GM13976 (cell line): ENCODE results near the gene SCNN1A.

Experiments used
- DNase-seq: peaks from one replicate; pipeline ENCODE4 v3.0.0; 2012; ENCODE audit warnings: low spot score
- in situ Hi-C: fragments of 300-500 bp; cut with MboI; formaldehyde crosslinking; loops from one replicate; pipeline ENCODE4 v1.12.0; 2022; ENCODE audit warnings: low sequenced_read_pairs, mixed read lengths, inconsistent platforms; ENCODE audit not compliant: unreplicated experiment
- TF ChIP-seq, protein P1 (sequence below): IDR thresholded peaks from 2 replicates; pipeline ENCODE4 v1.5.1; 2012; ENCODE audit warnings: borderline replicate concordance, mild to moderate bottlenecking; ENCODE audit not compliant: insufficient read depth; ENCODE audit errors: extremely low read depth, missing control alignments, control extremely low read depth

SCNN1A gene

GRCh38 chr12:6393109-6393508 lies 17.7 kb upstream of the SCNN1A start:
- TF ChIP-seq, protein P1, sequence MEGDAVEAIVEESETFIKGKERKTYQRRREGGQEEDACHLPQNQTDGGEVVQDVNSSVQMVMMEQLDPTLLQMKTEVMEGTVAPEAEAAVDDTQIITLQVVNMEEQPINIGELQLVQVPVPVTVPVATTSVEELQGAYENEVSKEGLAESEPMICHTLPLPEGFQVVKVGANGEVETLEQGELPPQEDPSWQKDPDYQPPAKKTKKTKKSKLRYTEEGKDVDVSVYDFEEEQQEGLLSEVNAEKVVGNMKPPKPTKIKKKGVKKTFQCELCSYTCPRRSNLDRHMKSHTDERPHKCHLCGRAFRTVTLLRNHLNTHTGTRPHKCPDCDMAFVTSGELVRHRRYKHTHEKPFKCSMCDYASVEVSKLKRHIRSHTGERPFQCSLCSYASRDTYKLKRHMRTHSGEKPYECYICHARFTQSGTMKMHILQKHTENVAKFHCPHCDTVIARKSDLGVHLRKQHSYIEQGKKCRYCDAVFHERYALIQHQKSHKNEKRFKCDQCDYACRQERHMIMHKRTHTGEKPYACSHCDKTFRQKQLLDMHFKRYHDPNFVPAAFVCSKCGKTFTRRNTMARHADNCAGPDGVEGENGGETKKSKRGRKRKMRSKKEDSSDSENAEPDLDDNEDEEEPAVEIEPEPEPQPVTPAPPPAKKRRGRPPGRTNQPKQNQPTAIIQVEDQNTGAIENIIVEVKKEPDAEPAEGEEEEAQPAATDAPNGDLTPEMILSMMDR = no peak
- in situ Hi-C loops = no loop called here
- no peak for DNase-seq

GRCh38 chr12:6392504-6392903 lies 17.1 kb upstream of the SCNN1A start:
- DNase-seq = no peak
- in situ Hi-C loops = no loop called here
- TF ChIP-seq, protein P1 = no peak

- no peak for DNase-seq
- in situ Hi-C loops = no loop called here
- TF ChIP-seq, protein P1 = no peak
These were observed 15.7 kb upstream of the SCNN1A start for GRCh38 chr12:6391013-6391412.

DNA sequence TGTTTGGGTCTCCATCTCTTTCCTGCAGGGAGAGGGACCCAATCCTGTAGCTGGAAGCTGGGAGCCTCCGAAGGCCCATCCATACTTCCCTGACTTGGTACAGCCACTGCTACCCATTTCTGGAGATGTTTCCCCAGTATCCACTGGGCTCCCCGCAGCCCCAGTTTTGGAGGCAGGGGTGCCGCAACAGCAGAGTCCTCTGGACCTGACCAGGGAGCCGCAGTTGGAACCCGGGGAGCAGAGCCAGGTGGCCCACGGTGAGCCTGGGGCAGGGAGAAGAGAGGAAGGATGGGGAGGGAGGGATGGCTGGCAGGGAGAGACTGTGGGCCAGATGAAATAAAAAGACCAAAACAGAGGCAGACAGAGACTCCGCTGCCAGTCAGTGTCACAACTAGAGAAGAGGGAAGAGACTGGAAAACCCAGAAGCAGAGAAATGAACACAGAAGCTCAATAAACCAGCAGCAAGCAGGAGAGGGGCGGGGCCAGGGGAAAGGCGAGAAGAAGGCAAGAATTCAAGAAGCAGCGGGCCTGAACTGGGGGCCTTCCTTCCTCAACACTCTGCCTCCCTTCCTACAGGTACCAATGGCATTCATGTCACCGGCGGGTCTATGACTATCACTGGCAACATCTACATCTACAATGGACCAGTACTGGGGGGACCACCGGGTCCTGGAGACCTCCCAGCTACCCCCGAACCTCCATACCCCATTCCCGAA lies 14.9 kb upstream of the SCNN1A start:
- DNase-seq = no peak
- in situ Hi-C loops = no loop called here
- TF ChIP-seq, protein P1 = no peak

- in situ Hi-C loops = no loop called here
- TF ChIP-seq, protein P1 = no peak
- no peak for DNase-seq
These were observed 12.2 kb upstream of the SCNN1A start for GRCh38 chr12:6387541-6387940.

DNA sequence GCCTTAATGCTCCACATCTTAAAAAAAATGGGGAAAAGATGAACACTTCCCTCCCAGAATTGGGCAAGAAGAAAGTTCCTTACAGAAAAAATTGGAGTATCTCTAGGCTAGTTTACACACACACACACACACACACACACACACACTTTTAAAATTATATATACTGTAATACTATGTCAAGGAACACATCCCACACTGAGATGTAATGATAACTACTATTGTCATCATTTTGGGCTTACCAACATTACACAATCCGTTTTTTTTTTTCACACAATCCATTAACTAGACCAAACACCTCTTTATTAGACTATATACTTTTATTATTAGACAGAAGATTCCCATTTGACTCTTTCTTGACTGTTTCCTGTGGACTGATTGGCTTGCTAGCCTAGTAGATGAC lies 11.1 kb upstream of the SCNN1A start:
- in situ Hi-C loops = no loop called here

More for the DNA sequence above, 11.1 kb upstream of the SCNN1A start:
- DNase-seq = no peak
- TF ChIP-seq, protein P1 = no peak
